Astrocyte (in vitro differentiated cells and primary cell): ENCODE data around the gene CALHM2. TPM values are rescaled to one million over a fixed set of nuclear protein-coding genes. Genes with fewer than 3 reads are reported as not detected.
A peak's percentile ranks its signal among the peaks of the same experiment; 100 is the strongest.

Experiments used
- DNase-seq: peaks from one replicate; pipeline ENCODE4 v3.0.0-alpha.2; 2010; ENCODE audit warnings: low read depth
- FAIRE-seq: peaks from 2 replicates; lab custom pipeline; 2011; peaks lifted over from hg19 to GRCh38; lab: Jason Lieb, UNC
- H2AFZ ChIP-seq: 2 replicates; pipeline ENCODE4 v1.6.0; 2012; ENCODE audit warnings: low read depth, low read length, inconsistent platforms
- H3K27ac ChIP-seq: 2 replicates; pipeline ENCODE4 v1.5.1; 2011; ENCODE audit warnings: low read depth, low read length, inconsistent platforms
- H3K27me3 ChIP-seq: 2 replicates; pipeline ENCODE4 v1.6.0; 2011; ENCODE audit warnings: low read length, inconsistent platforms; ENCODE audit not compliant: insufficient read depth
- H3K36me3 ChIP-seq: 2 replicates; pipeline ENCODE4 v1.5.1; 2011; ENCODE audit warnings: low read length, inconsistent platforms; ENCODE audit not compliant: insufficient read depth
- H3K4me1 ChIP-seq: 2 replicates; pipeline ENCODE4 v1.5.1; 2011; ENCODE audit warnings: low read length, inconsistent platforms; ENCODE audit not compliant: insufficient read depth
- H3K4me2 ChIP-seq: 2 replicates; pipeline ENCODE4 v1.6.0; 2012; ENCODE audit warnings: low read length, inconsistent platforms
- H3K4me3 ChIP-seq: 2 replicates; pipeline ENCODE4 v1.5.1; 2011; ENCODE audit warnings: low read depth, mild to moderate bottlenecking, low read length, inconsistent platforms; ENCODE audit not compliant: insufficient read depth
- H3K79me2 ChIP-seq: 2 replicates; pipeline ENCODE4 v1.6.0; 2012; ENCODE audit warnings: mild to moderate bottlenecking, low read length, inconsistent platforms; ENCODE audit not compliant: insufficient read depth
- H3K9ac ChIP-seq: 2 replicates; pipeline ENCODE4 v1.6.0; 2012; ENCODE audit warnings: mild to moderate bottlenecking, low read length, inconsistent platforms
- H3K9me3 ChIP-seq: 2 replicates; pipeline ENCODE4 v1.5.1; 2012; ENCODE audit warnings: low read depth, mild to moderate bottlenecking, low read length, inconsistent platforms; ENCODE audit not compliant: insufficient read depth
- H4K20me1 ChIP-seq: 2 replicates; pipeline ENCODE4 v1.6.0; 2012; ENCODE audit warnings: low read length, inconsistent platforms; ENCODE audit not compliant: insufficient read depth
- H3K27ac Mint-ChIP-seq: one replicate; pipeline ENCODE4 v1.8.0; 2021; ENCODE audit warnings: mild to moderate bottlenecking, mixed read lengths; ENCODE audit not compliant: unreplicated experiment
- H3K27me3 Mint-ChIP-seq: one replicate; pipeline ENCODE4 v1.8.0; 2021; ENCODE audit warnings: low read depth, mixed read lengths; ENCODE audit not compliant: unreplicated experiment
- H3K36me3 Mint-ChIP-seq: one replicate; pipeline ENCODE4 v1.8.0; 2021; ENCODE audit warnings: low read depth, mixed read lengths; ENCODE audit not compliant: unreplicated experiment
- H3K4me1 Mint-ChIP-seq: one replicate; pipeline ENCODE4 v1.8.0; 2021; ENCODE audit warnings: low read depth, mixed read lengths; ENCODE audit not compliant: unreplicated experiment
- H3K4me3 Mint-ChIP-seq: one replicate; pipeline ENCODE4 v1.8.0; 2021; ENCODE audit warnings: mild to moderate bottlenecking, moderate library complexity, mixed read lengths; ENCODE audit not compliant: unreplicated experiment
- H3K9me3 Mint-ChIP-seq: one replicate; pipeline ENCODE4 v1.8.0; 2021; ENCODE audit warnings: mild to moderate bottlenecking, mixed read lengths; ENCODE audit not compliant: unreplicated experiment
- EZH2 ChIP-seq: IDR thresholded peaks from 2 replicates; pipeline ENCODE4 v1.6.1; 2012; ENCODE audit warnings: mild to moderate bottlenecking, low read length, inconsistent platforms; ENCODE audit not compliant: insufficient read depth
- total RNA-seq: library from RNA; stranded (reverse); gene quantifications from 2 replicates; pipeline ENCODE4 v1.2.1, GENCODE V29; 2021
- TF ChIP-seq, protein P1 (sequence below): IDR thresholded peaks from 2 replicates; pipeline ENCODE4 v1.5.1; 2011; ENCODE audit warnings: low read depth, mild to moderate bottlenecking, inconsistent platforms, low read length, moderate library complexity; ENCODE audit not compliant: insufficient read depth

The CALHM2 gene
- total RNA-seq, 1 donor from 2014 or later = 1.2 TPM

DNA sequence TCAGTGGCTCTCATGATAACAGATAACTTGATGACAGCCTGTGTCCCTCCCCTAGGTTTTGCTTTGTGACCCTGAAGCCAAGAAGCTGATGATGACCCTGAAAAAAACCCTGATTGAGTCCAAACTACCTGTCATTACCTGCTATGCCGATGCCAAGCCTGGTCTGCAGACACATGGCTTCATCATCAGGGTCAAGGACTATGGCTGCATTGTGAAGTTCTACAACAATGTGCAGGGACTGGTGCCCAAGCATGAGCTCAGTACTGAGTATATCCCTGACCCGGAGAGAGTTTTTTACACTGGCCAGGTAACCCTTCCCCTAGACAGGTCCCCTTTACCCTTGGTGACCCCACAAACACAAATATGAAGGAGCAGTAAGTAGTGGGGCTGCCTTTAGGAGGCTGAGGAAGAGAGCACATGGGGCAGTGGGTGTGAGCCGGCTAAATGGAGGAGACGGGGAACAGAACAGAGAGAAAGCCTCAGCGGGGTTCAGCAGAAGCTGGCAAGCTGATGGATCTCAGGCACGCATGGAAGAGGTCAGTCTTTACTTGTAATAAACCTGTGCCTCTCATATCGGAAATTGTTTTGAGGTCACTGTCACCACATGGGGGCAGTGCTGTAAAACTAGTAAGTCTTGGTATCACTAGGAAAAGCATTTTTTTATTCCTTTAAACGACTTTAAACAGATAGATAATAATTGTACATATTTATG, 35.6 kb downstream of the CALHM2 start:
- FAIRE-seq (no peak), DNase-seq (peak; percentile 20)
- H3K4me1 Mint-ChIP-seq = no peaks in the 10 kb centered on the region
- Histone ChIP-seq H4K20me1 (peaks cover 62% of the 10 kb centered on the region), H2AFZ (no peak overlapping the region), H3K36me3 (peaks cover 75% of the 10 kb centered on the region), H3K27ac (no peak overlapping the region), H3K4me3 (no peak overlapping the region), H3K79me2 (no peaks in the 10 kb centered on the region), H3K4me1 (no peaks in the 10 kb centered on the region), H3K9ac (no peak overlapping the region), H3K9me3 (no peaks in the 10 kb centered on the region), H3K27me3 (no peaks in the 10 kb centered on the region), H3K4me2 (no peak overlapping the region)
- H3K36me3 Mint-ChIP-seq = peaks cover 23% of the 10 kb centered on the region
- no peaks in the 10 kb centered on the region for H3K9me3 Mint-ChIP-seq
- peak overlapping the region; percentile 22 for H3K27ac Mint-ChIP-seq
- H3K27me3 Mint-ChIP-seq = no peaks in the 10 kb centered on the region
- no peak overlapping the region for H3K4me3 Mint-ChIP-seq
- TF ChIP-seq, protein P1, sequence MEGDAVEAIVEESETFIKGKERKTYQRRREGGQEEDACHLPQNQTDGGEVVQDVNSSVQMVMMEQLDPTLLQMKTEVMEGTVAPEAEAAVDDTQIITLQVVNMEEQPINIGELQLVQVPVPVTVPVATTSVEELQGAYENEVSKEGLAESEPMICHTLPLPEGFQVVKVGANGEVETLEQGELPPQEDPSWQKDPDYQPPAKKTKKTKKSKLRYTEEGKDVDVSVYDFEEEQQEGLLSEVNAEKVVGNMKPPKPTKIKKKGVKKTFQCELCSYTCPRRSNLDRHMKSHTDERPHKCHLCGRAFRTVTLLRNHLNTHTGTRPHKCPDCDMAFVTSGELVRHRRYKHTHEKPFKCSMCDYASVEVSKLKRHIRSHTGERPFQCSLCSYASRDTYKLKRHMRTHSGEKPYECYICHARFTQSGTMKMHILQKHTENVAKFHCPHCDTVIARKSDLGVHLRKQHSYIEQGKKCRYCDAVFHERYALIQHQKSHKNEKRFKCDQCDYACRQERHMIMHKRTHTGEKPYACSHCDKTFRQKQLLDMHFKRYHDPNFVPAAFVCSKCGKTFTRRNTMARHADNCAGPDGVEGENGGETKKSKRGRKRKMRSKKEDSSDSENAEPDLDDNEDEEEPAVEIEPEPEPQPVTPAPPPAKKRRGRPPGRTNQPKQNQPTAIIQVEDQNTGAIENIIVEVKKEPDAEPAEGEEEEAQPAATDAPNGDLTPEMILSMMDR = peak; percentile 50
- TF ChIP-seq EZH2 = no peak

DNA sequence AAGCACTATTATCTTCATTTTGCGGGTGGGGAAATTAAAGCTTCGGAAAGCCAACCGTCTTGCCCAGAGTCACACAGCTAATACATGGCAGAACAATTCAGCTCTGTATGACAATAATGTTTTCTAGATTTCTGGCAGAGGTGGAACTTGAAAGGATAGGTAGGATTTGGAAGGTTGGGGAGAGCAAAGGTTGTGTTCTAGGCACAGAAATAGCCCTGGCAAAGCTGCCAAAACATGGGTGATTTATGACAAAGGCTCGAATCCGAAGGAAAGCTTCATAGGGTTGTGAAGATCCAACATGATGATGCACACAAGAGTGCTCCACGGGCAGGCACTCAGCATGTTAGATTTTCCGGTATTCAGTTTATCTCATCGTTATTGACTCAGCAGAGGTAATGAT, 36.6 kb downstream of the CALHM2 start:
- peaks cover 61% of the 10 kb centered on the region for H4K20me1 ChIP-seq
- no peaks in the 10 kb centered on the region for H3K4me1 Mint-ChIP-seq
- no peaks in the 10 kb centered on the region for H3K4me1 ChIP-seq
- H3K9me3 ChIP-seq = no peaks in the 10 kb centered on the region
- H3K9ac ChIP-seq = no peak overlapping the region
- H3K27me3 Mint-ChIP-seq = no peaks in the 10 kb centered on the region
- H3K36me3 ChIP-seq = peaks cover 72% of the 10 kb centered on the region
- H3K27ac Mint-ChIP-seq = no peak overlapping the region
- H3K4me2 ChIP-seq = no peak overlapping the region
- H2AFZ ChIP-seq = no peak overlapping the region
- H3K9me3 Mint-ChIP-seq = no peaks in the 10 kb centered on the region
- no peak overlapping the region for H3K4me3 ChIP-seq
- no peaks in the 10 kb centered on the region for H3K79me2 ChIP-seq
- no peaks in the 10 kb centered on the region for H3K27me3 ChIP-seq
- no peak overlapping the region for H3K27ac ChIP-seq
- TF ChIP-seq, protein P1 = no peak
- TF ChIP-seq EZH2 = no peak
- FAIRE-seq (no peak), DNase-seq (no peak)
- peaks cover 23% of the 10 kb centered on the region for H3K36me3 Mint-ChIP-seq
- H3K4me3 Mint-ChIP-seq = no peak overlapping the region

DNA sequence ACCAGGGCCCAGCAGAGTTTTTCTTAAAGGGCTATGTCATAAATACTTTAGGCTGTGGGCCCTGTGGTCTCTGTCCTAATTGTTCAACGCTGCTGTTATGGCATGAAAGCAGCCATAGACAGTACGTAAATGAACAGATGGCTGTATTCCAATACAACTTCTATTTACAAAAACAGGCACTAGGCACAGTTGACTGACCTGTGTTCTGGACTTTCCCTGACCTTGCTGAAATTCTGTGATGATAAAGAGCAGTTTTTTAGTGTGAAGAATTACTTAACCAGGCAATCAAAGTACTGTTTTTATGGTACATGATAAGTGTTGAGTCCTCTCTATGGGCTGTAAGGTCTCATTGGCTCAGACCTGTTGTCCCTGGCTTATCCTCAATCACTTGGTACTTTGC, 38.6 kb downstream of the CALHM2 start:
- FAIRE-seq = no peak
- H3K9ac ChIP-seq = no peak overlapping the region
- Mint-ChIP-seq H3K27ac (no peak overlapping the region), H3K36me3 (peaks cover 15% of the 10 kb centered on the region), H3K4me3 (no peak overlapping the region), H3K27me3 (no peaks in the 10 kb centered on the region), H3K4me1 (no peaks in the 10 kb centered on the region), H3K9me3 (no peaks in the 10 kb centered on the region)
- peaks cover 65% of the 10 kb centered on the region for H3K36me3 ChIP-seq
- no peak overlapping the region for H2AFZ ChIP-seq
- H3K79me2 ChIP-seq = no peaks in the 10 kb centered on the region
- H3K4me3 ChIP-seq = no peak overlapping the region
- no peaks in the 10 kb centered on the region for H3K9me3 ChIP-seq
- H3K27me3 ChIP-seq = no peaks in the 10 kb centered on the region
- H4K20me1 ChIP-seq = peaks cover 46% of the 10 kb centered on the region
- no peak overlapping the region for H3K27ac ChIP-seq
- no peak for TF ChIP-seq EZH2
- TF ChIP-seq, protein P1 = no peak
- DNase-seq = no peak
- H3K4me2 ChIP-seq = no peak overlapping the region
- H3K4me1 ChIP-seq = no peaks in the 10 kb centered on the region
